BJ (cell line): ENCODE measurements around the gene PICALM. TPM values are rescaled to one million over a fixed set of nuclear protein-coding genes. Genes with fewer than 3 reads are reported as not detected.
"Not testable (repeated sequence)": the region's sequence is repeated elsewhere in the genome, so short reads cannot be mapped to it uniquely, and the experiment has no call there.

Experiments used
- CTCF ChIA-PET: fragments of 350-600 bp; formaldehyde crosslinking; extraction: SDS; loops from one replicate; lab custom pipeline; 2021; ENCODE audit warnings: antibody characterized with exemption, inconsistent platforms; lab: Yijun Ruan, JAX
- POLR2A ChIA-PET: fragments of 300-600 bp; sonication (Branson Sonifier 250); formaldehyde crosslinking; extraction: SDS; loops from one replicate; lab custom pipeline; 2021; ENCODE audit warnings: antibody characterized with exemption; lab: Charles Lee
- DNase-seq: peaks from one replicate; pipeline ENCODE4 v3.0.0-alpha.2; 2011; ENCODE audit warnings: low read depth
- H3K27me3 ChIP-seq: 2 replicates; pipeline ENCODE4 v1.6.0; 2011; ENCODE audit warnings: low read length; ENCODE audit not compliant: control insufficient read depth, insufficient read depth
- H3K36me3 ChIP-seq: 2 replicates; pipeline ENCODE4 v1.5.1; 2011; ENCODE audit warnings: low read length; ENCODE audit not compliant: control insufficient read depth, insufficient read depth
- H3K4me3 ChIP-seq: 2 replicates; pipeline ENCODE4 v1.5.1; 2011; ENCODE audit warnings: low read depth, mild to moderate bottlenecking, control low read depth, low read length
- polyA plus RNA-seq: library from polyadenylated mRNA; depleted of rRNA; stranded (reverse); fragments of >200 nt; gene quantifications from 2 replicates; pipeline ENCODE4 v1.2.3, GENCODE V29; 2011
- TF ChIP-seq, protein P1 (sequence below): IDR thresholded peaks from 2 replicates; pipeline ENCODE4 v1.5.1; 2011; ENCODE audit warnings: low read depth, mild to moderate bottlenecking, control low read depth, inconsistent platforms, low read length, moderate library complexity; ENCODE audit not compliant: insufficient read depth

The PICALM gene
- polyA plus RNA-seq, 1 experiment = 215 TPM

DNA sequence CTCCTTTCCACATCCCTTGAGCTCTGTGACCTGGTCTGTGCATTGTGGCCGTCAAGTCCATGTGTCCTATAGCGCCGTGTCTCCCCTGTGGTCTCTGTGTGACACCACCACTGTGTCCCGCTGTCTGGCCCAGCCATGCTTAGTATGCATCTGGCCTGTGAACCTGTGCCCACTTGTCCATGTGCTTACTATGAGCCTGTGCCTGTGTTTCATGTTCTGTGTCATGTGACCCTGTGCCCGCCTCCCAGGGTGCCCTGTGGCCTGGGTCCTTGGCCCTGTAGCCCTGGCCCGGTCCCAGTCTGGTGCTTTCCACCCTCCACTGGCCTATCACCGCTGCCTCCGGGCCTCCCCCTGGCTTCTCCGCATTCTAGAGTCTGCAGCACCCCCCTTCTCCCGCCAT is 133.1 kb downstream of the PICALM start:
- TF ChIP-seq, protein P1, sequence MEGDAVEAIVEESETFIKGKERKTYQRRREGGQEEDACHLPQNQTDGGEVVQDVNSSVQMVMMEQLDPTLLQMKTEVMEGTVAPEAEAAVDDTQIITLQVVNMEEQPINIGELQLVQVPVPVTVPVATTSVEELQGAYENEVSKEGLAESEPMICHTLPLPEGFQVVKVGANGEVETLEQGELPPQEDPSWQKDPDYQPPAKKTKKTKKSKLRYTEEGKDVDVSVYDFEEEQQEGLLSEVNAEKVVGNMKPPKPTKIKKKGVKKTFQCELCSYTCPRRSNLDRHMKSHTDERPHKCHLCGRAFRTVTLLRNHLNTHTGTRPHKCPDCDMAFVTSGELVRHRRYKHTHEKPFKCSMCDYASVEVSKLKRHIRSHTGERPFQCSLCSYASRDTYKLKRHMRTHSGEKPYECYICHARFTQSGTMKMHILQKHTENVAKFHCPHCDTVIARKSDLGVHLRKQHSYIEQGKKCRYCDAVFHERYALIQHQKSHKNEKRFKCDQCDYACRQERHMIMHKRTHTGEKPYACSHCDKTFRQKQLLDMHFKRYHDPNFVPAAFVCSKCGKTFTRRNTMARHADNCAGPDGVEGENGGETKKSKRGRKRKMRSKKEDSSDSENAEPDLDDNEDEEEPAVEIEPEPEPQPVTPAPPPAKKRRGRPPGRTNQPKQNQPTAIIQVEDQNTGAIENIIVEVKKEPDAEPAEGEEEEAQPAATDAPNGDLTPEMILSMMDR = no peak
- POLR2A ChIA-PET = no interaction called here
- CTCF ChIA-PET = no interaction called here
- Histone ChIP-seq H3K27me3 (no peaks in the 10 kb centered on the region), H3K4me3 (no peak overlapping the region), H3K36me3 (no peaks in the 10 kb centered on the region)
- no peak for DNase-seq

DNA sequence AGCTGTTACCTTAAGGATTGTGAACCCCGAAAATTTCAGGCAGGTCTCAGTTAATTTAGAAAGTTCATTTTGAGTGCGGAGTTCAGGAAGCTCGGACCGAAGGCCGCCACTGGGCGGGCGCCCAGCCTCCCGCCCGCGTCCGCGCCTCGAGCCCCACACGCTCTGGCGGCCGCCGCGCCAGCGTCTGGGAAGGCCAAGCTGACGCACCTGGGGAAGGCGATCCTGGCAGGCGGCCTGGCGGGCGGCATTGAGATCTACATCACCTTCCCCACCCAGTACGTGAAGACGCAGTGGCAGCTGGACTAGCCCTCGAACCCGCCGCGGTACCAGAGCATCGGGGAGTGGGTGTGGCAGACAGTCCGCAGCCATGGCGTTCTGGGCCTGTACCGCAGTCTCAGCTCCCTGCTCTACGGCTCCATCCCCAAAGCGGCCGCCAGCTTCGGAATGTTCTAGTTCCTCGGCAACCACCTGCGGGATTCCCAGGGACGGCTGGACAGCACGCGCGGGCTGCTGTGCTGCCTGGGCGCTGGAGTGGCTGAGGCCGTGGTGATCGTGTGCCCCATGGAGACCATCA is 134.2 kb downstream of the PICALM start:
- no peaks in the 10 kb centered on the region for H3K36me3 ChIP-seq
- TF ChIP-seq, protein P1 = no peak
- no peak for DNase-seq
- no peaks in the 10 kb centered on the region for H3K27me3 ChIP-seq
- no peak overlapping the region for H3K4me3 ChIP-seq
- ChIA-PET POLR2A (no interaction called here), CTCF (interaction anchor here (0.7 to 1.0 kb wide), 2 partner anchors 284 to 362 kb away, joined by 3 read pairs; no protein-coding TSS in a partner anchor)

DNA sequence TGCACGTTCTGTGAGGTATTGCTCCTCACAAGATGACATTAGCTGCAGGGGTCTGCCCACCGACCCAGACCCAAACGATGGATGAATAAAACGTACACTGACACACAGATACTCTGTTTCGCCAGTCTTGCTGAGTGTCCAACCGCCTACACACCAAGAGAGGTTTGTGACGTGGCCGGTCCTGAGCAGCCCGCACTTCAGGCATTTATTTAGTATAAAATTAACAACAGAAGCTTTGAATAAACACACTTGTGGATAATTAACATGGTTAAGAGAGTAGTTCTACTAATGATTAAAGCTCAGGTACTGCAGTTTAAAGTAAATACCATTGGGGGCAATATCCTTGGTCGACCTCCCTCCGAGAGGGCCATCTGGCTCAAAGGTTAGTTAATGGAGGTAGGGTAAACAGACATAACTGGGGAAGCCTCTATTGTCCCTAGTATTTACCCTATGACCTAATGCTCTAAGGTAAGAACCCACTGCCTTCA is 138.0 kb downstream of the PICALM start:
- ChIA-PET POLR2A (no interaction called here), CTCF (no interaction called here)
- no peak for DNase-seq
- Histone ChIP-seq H3K4me3 (no peak overlapping the region), H3K36me3 (no peaks in the 10 kb centered on the region), H3K27me3 (no peaks in the 10 kb centered on the region)
- TF ChIP-seq, protein P1 = no peak

DNA sequence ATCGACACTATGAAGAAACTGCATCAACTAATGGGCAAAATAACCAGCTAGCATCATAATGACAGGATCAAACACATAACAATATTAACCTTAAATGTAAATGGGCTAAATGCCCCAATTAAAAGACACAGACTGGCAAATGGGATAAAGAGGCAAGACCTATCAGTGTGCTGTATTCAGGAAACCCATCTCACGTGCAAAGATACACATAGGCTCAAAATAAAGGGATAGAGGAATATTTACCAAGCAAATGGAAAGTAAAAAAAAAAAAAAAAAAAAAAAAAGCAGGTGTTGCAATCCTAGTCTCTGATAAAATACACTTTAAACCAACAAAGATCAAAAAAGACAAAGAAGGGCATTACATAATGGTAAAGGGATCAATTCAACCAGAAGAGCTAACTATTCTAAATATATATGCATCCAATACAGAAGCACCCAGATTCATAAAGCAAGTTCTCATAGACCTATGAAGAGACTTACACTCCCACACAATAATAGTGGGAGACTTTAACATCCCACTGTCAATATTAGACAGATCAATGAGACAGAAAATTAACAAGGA is 142.2 kb downstream of the PICALM start:
- H3K27me3 ChIP-seq, DNase-seq, H3K4me3 ChIP-seq, H3K36me3 ChIP-seq, POLR2A ChIA-PET: not testable (repeated sequence)
- CTCF ChIA-PET = interaction anchor here (1.2 kb wide), 1 partner anchor 72 kb away, joined by 5 read pairs; the partner anchor contains the start of gene CCDC83

DNA sequence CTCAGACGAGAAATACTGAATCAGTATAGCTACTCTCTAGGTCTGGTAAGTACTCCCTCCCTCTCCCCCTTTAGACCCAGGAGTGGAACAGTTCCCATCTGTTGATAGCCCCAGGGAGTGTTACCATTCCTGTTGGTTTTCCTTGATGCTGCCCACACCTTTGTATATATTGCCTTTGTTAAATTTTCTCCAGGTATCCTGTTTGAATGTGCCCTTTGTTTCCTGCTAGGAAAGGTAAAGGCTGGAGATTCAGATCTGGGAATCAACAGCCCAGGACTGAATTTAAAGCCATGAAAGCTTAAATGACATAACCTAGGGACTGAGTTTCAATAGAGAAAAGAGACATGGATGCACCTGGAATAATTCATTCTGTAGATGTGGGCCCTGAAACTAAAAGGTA is 145.4 kb downstream of the PICALM start:
- TF ChIP-seq, protein P1 = no peak
- no peaks in the 10 kb centered on the region for H3K36me3 ChIP-seq
- ChIA-PET CTCF (no interaction called here), POLR2A (no interaction called here)
- H3K4me3 ChIP-seq = no peak overlapping the region
- DNase-seq = no peak
- peaks cover 2% of the 10 kb centered on the region; the same call in 1 of the 2 replicates for H3K27me3 ChIP-seq

DNA sequence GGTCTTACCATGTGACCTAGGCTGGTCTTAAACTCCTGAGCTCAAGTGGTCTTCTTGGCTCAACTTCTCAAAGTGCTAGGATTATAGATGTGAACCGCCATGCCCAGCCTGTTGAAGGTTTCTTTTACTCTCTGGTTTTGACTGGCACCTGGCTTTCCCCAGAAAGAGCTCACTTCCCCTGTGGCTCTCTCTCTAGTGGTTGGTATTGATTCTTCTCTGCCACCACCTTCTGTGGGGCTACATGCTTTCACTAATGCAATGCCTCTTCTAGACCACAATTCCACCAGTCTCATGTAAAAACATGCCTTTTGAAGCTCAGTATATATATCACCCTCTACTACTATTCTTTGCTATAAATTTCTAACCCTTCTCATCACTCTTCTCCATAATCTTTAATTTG is 146.5 kb downstream of the PICALM start:
- TF ChIP-seq, protein P1 = no peak
- Histone ChIP-seq H3K4me3 (no peak overlapping the region), H3K27me3 (peaks cover 4% of the 10 kb centered on the region; the same call in 1 of the 2 replicates), H3K36me3 (no peaks in the 10 kb centered on the region)
- CTCF ChIA-PET = no interaction called here
- POLR2A ChIA-PET = no interaction called here
- no peak for DNase-seq
